Natural killer cell (primary cell): ENCODE results near the gene NEGR1. TPM values are rescaled to one million over a fixed set of nuclear protein-coding genes. Genes with fewer than 3 reads are reported as not detected.

ENCODE experiments used
- ATAC-seq, 3 donors: fragments of 150-1000 bp in 2 of 3; fragments of 200-7000 bp in 1 of 3; cut with Tn5 transposase; 1 replicate in 1 of 3; 2 replicates in 2 of 3; pipeline ENCODE4 v1.10.0; 2021; ENCODE audit warnings: mild to moderate bottlenecking in 2 of 3, moderate library complexity in 2 of 3
- DNase-seq, 2 donors: peaks; one replicate each; pipeline versions ENCODE4 v3.0.0 to v3.0.0-alpha.2; 2013 to 2021; ENCODE audit warnings: mixed read lengths in 1 of 2
- H3K27ac ChIP-seq: one replicate; pipeline ENCODE4 v1.5.1; 2013; ENCODE audit warnings: mild to moderate bottlenecking, low read length
- H3K27me3 ChIP-seq: one replicate; pipeline ENCODE4 v1.6.1; 2013; ENCODE audit warnings: low read length; ENCODE audit not compliant: control insufficient read depth, insufficient read depth
- H3K36me3 ChIP-seq: one replicate; pipeline ENCODE4 v1.6.1; 2013; ENCODE audit warnings: low read length; ENCODE audit not compliant: control insufficient read depth, insufficient read depth
- H3K4me1 ChIP-seq: one replicate; pipeline ENCODE4 v1.6.1; 2013; ENCODE audit warnings: low read length; ENCODE audit not compliant: control insufficient read depth, insufficient read depth
- H3K4me3 ChIP-seq: one replicate; pipeline ENCODE4 v1.5.1; 2013; ENCODE audit warnings: low read length
- H3K9me3 ChIP-seq: one replicate; pipeline ENCODE4 v1.6.1; 2013; ENCODE audit warnings: low read length; ENCODE audit not compliant: control insufficient read depth, insufficient read depth
- H3K27ac Mint-ChIP-seq, 2 donors: one replicate each; pipeline ENCODE4 v1.8.0; 2022; ENCODE audit warnings: mild to moderate bottlenecking in 2 of 2, mixed read lengths in 2 of 2, moderate library complexity in 1 of 2
- H3K27me3 Mint-ChIP-seq, 2 donors: one replicate each; pipeline ENCODE4 v1.8.0; 2022; ENCODE audit warnings: low read depth in 2 of 2, mixed read lengths in 2 of 2
- H3K36me3 Mint-ChIP-seq: one replicate; pipeline ENCODE4 v1.8.0; 2022; ENCODE audit warnings: mixed read lengths
- H3K4me1 Mint-ChIP-seq, 2 donors: one replicate each; pipeline ENCODE4 v1.8.0; 2022; ENCODE audit warnings: mixed read lengths in 2 of 2
- H3K4me3 Mint-ChIP-seq: one replicate; pipeline ENCODE4 v1.8.0; 2022; ENCODE audit warnings: mild to moderate bottlenecking, moderate library complexity, mixed read lengths
- H3K9me3 Mint-ChIP-seq, 2 donors: one replicate each; pipeline ENCODE4 v1.8.0; 2022; ENCODE audit warnings: mixed read lengths in 2 of 2
- WGBS: methylation state at CpG from one replicate; pipeline ENCODE4 v1.1.7; 2013; ENCODE audit warnings: missing lambda C conversion rate; ENCODE audit not compliant: insufficient coverage; 5-methylcytosine and 5-hydroxymethylcytosine counted together
- intact Hi-C: fragments of 100-400 bp; cut with micrococcal nuclease; formaldehyde crosslinking; loops from one replicate; pipeline ENCODE4 v1.14.2; 2022
- total RNA-seq, 4 donors: library from RNA; stranded (reverse); fragments of 120-200 nt in 1 of 4; gene quantifications; one replicate each; pipeline versions ENCODE4 v1.2.3 to v1.2.4, GENCODE V29; 2013 to 2022
- TF ChIP-seq, protein P1 (sequence below): fragments of 200-600 bp; IDR thresholded peaks from one replicate; pipeline ENCODE4 v1.8.0; 2022; ENCODE audit warnings: antibody characterized with exemption

The NEGR1 gene
- total RNA-seq, 3 donors from 2014 or later (not counting 1 experiment from before 2014, with no cell fraction given), result 0.55 to 1.3 TPM; not detected in 1

DNA sequence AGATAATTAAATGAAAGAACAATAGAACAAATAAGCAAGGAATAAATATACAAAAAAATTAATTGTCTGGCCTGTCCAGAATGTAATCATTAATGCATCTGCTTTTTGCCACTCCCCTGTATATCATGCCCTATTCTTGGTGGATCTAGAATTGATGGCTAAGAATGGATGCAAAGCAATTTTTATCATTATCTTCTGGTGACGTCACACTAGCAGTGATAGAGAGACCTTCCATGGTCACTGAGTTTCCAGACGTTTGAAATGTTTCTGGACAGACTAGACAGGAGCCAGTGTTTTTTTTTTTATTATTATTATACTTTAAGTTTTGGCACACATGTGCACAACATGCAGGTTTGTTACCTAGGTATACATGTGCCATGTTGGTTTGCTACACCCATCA, 563.0 kb downstream of the NEGR1 start:
- Mint-ChIP-seq H3K4me1 (no peaks in the 10 kb centered on the region), H3K9me3 (peaks cover 2 to 14% of the 10 kb centered on the region in 2 donors), H3K27ac (no peak overlapping the region), H3K4me3 (no peak overlapping the region), H3K27me3 (no peaks in the 10 kb centered on the region), H3K36me3 (no peaks in the 10 kb centered on the region)
- DNase-seq (no peak), ATAC-seq (no peak)
- intact Hi-C loops, result no loop called here
- TF ChIP-seq, protein P1, sequence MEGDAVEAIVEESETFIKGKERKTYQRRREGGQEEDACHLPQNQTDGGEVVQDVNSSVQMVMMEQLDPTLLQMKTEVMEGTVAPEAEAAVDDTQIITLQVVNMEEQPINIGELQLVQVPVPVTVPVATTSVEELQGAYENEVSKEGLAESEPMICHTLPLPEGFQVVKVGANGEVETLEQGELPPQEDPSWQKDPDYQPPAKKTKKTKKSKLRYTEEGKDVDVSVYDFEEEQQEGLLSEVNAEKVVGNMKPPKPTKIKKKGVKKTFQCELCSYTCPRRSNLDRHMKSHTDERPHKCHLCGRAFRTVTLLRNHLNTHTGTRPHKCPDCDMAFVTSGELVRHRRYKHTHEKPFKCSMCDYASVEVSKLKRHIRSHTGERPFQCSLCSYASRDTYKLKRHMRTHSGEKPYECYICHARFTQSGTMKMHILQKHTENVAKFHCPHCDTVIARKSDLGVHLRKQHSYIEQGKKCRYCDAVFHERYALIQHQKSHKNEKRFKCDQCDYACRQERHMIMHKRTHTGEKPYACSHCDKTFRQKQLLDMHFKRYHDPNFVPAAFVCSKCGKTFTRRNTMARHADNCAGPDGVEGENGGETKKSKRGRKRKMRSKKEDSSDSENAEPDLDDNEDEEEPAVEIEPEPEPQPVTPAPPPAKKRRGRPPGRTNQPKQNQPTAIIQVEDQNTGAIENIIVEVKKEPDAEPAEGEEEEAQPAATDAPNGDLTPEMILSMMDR, result no peak
- peaks cover 8% of the 10 kb centered on the region for H3K9me3 ChIP-seq
- no peaks in the 10 kb centered on the region for H3K4me1 ChIP-seq
- 50% methylated on average over 2 of the region's 2 CpGs for WGBS
- no peaks in the 10 kb centered on the region for H3K27me3 ChIP-seq
- no peak overlapping the region for H3K4me3 ChIP-seq
- no peak overlapping the region for H3K27ac ChIP-seq
- no peaks in the 10 kb centered on the region for H3K36me3 ChIP-seq

DNA sequence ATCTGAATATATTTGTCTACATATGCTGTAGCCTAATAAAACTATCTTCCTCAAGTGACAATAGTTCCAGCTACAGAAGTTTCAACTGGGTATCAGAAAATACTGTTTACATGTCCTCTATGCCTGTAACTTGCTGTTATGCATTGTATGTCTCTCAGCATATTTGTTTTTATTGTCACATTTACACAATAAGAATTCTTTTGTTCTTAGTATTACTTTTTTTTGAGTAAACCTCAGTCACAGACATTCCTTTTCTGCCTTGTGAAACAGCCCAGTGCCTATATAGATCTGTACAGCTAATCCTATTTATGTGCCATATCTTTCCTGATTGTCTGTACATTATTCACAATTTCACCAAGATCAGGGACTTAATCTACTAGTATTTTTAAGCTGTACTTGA, 565.2 kb downstream of the NEGR1 start:
- TF ChIP-seq, protein P1, result no peak
- ATAC-seq (no peak), DNase-seq (no peak)
- no peaks in the 10 kb centered on the region for H3K4me1 ChIP-seq
- Mint-ChIP-seq H3K9me3 (peaks cover 4 to 16% of the 10 kb centered on the region in 2 donors), H3K27me3 (no peaks in the 10 kb centered on the region), H3K4me3 (no peak overlapping the region), H3K27ac (no peak overlapping the region), H3K4me1 (no peaks in the 10 kb centered on the region), H3K36me3 (no peaks in the 10 kb centered on the region)
- no peak overlapping the region for H3K27ac ChIP-seq
- intact Hi-C loops, result no loop called here
- H3K36me3 ChIP-seq, result no peaks in the 10 kb centered on the region
- H3K27me3 ChIP-seq, result no peaks in the 10 kb centered on the region
- peaks cover 8% of the 10 kb centered on the region for H3K9me3 ChIP-seq
- no peak overlapping the region for H3K4me3 ChIP-seq

DNA sequence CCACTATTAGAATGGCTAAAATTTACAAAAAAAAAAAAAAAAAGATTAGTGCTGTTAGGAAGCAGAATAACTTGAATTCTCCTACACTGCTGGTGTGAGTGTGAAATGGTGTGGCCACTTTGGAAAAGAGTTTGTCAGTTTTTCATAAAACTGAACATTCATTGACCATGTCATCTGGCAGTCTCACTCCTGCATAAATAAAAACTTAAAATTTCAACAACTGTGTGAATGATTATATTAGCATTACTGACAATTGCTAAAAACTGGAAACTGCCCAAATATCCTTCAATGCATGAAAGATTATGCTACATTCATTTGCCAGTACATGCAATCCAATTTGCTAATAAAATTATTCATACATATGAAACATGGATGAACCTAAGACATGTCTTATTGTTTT, 570.9 kb downstream of the NEGR1 start:
- no peak for ATAC-seq
- Mint-ChIP-seq H3K36me3 (no peaks in the 10 kb centered on the region), H3K27me3 (no peaks in the 10 kb centered on the region), H3K27ac (no peak overlapping the region), H3K9me3 (peaks cover 10 to 11% of the 10 kb centered on the region in 2 donors), H3K4me3 (no peak overlapping the region), H3K4me1 (no peaks in the 10 kb centered on the region)
- Histone ChIP-seq H3K9me3 (peaks cover 14% of the 10 kb centered on the region), H3K36me3 (no peaks in the 10 kb centered on the region), H3K27ac (no peak overlapping the region), H3K27me3 (no peaks in the 10 kb centered on the region), H3K4me1 (no peaks in the 10 kb centered on the region), H3K4me3 (no peak overlapping the region)
- intact Hi-C loops, result no loop called here
- TF ChIP-seq, protein P1, result no peak
- no peak for DNase-seq

DNA sequence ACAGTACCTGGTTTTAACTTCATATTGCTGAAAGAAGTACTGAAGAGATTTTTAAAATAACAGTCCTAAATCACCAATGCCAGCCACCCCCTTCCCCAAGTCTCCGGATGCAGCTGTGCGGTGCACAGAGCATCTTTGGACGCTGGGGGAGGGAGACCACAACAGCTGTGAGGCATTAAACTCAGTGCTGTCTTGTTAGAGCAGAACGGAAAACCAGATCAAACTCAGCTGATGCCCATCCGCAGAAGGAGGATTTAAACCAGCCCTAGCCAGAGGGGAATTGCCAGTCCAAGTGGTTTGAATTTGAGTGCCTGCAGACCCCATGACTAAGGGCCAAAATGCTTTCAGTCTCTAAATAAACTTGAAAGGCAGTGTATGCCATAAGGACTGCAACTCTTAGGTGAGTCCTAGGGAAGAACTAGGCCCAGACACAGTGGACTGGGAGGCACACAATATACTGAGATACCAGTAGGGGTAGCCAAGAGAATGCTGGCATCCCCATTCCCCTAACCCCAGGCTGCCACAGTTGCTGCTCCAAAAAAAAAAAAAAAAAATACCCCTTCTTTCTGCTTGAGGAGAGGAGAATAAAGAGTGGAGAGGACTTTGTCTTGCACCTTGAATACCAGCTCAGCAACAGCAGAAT, 576.2 kb downstream of the NEGR1 start:
- Mint-ChIP-seq H3K4me3 (no peak overlapping the region), H3K4me1 (no peaks in the 10 kb centered on the region), H3K27me3 (no peaks in the 10 kb centered on the region), H3K27ac (no peak overlapping the region), H3K36me3 (peaks cover 7% of the 10 kb centered on the region), H3K9me3 (peaks cover 11 to 23% of the 10 kb centered on the region in 2 donors)
- H3K36me3 ChIP-seq, result no peaks in the 10 kb centered on the region
- no peaks in the 10 kb centered on the region for H3K4me1 ChIP-seq
- ATAC-seq (no peak), DNase-seq (no peak)
- TF ChIP-seq, protein P1, result no peak
- no peaks in the 10 kb centered on the region for H3K27me3 ChIP-seq
- peaks cover 10% of the 10 kb centered on the region for H3K9me3 ChIP-seq
- H3K4me3 ChIP-seq, result no peak overlapping the region
- intact Hi-C loops, result no loop called here
- 11% methylated on average over 5 of the region's 5 CpGs for WGBS
- H3K27ac ChIP-seq, result no peak overlapping the region
